GM21515 (cell line): ENCODE data around the gene GULP1.

Experiments used
- ATAC-seq: cut with Tn5 transposase; IDR thresholded peaks from one replicate; pipeline ENCODE4 v1.9.1; 2021; ENCODE audit not compliant: unreplicated experiment

The GULP1 gene

DNA sequence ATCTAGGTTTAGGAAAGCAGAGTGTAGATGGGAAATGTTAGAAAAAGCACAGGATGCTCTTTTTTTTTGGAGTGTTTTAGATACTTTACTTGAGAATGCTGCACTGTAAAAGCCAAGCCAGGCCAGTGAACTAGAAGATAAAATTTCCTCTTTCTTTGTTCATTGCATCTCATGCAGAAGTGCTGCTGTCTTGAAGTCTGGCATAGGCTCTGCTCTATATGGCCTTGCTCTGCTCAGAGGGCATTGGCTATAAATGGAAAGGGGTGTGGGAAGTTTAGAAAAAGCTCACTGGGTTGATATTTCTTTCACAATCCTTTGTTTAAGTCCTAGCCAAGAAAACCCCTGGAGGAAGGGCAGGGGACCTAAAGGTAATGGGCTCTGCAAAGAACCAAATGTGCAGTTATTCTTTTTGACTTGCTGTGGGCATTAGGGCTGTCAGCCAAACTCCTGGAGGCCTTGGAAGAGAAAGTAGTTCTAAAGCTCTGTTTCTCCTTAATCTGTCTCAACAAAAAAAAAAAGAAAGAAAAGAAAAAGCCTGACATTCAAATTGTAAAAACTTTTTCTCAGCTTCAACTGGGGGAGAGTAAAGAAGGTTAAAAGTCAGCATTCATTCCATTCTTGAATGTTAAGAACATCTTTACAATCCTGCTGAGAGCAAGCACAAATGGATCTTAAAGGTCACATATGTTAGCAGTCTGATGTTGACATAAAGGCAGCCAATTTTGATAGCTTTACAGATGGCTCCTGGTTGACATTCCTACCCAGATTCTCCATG lies 338.3 kb downstream of the GULP1 start:
- no peak for ATAC-seq

DNA sequence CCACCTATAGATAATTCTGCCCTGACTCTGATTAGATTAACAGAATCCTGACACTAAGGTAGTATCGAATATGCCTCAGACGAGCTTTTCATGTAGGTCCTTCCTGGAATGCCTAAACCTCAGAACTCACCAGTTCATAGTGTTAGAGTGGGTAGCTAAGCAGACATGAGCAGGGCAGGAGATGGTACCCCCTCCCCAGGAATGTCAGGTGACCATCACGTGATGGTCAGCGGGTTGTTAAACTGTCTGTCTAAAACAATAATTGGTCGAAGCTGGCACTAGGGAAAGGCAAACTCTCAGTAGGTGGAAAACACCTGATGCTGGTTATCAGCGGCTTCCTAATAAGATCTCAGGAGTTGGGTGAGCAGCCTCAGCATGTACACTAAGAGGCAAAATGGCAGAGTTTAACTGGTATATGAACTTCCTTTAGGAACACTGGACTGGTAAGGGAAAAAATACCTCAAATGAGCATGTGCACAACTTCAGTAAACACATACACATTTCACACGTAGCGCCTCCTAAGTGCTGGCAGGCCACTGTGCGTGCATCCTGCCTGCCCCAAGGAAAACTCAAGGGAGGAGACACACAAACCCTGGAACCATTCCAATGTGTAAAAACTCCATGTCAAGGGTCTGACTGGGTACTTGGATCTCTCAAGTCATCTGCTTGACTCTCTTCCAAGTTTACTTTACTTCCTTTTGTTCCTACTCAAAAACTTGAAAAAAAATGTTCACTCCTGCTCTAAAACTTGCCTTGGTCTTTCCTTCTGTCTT lies 339.5 kb downstream of the GULP1 start:
- ATAC-seq, result no peak

GRCh38 chr2:188634656-188635055 lies 343.0 kb downstream of the GULP1 start:
- ATAC-seq, result no peak
